Peyer's patch (tissue), 4 donors: ENCODE results near the gene PPM1M.

Experiments used
- POLR2A ChIP-seq, 2 donors: fragments of 450-650 bp; IDR thresholded peaks; one replicate each; pipeline ENCODE4 v1.5.1; 2017; ENCODE audit warnings: antibody characterized with exemption in 2 of 2, mild to moderate bottlenecking in 2 of 2, moderate library complexity in 2 of 2
- TF ChIP-seq, protein P1 (sequence below), 6 experiments: fragments of 450-650 bp in 4 of 6; fragments of 200-600 bp in 2 of 6; sonication (generic) in 1 of 6; IDR thresholded peaks; one replicate each; pipeline ENCODE4 v1.5.1; 2017 to 2019; ENCODE audit warnings: antibody characterized with exemption in 6 of 6, mild to moderate bottlenecking in 3 of 6, moderate library complexity in 1 of 6

- TF ChIP-seq, protein P1, sequence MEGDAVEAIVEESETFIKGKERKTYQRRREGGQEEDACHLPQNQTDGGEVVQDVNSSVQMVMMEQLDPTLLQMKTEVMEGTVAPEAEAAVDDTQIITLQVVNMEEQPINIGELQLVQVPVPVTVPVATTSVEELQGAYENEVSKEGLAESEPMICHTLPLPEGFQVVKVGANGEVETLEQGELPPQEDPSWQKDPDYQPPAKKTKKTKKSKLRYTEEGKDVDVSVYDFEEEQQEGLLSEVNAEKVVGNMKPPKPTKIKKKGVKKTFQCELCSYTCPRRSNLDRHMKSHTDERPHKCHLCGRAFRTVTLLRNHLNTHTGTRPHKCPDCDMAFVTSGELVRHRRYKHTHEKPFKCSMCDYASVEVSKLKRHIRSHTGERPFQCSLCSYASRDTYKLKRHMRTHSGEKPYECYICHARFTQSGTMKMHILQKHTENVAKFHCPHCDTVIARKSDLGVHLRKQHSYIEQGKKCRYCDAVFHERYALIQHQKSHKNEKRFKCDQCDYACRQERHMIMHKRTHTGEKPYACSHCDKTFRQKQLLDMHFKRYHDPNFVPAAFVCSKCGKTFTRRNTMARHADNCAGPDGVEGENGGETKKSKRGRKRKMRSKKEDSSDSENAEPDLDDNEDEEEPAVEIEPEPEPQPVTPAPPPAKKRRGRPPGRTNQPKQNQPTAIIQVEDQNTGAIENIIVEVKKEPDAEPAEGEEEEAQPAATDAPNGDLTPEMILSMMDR (IDR thresholded peaks at IDR 0.05) = no peak
- TF ChIP-seq POLR2A (IDR thresholded peaks at IDR 0.05) = no peak
These were observed 19.9 kb upstream of the PPM1M start, which contains the start of gene TLR9 for GRCh38 chr3:52225452-52226228.
